Testis (tissue), 3 donors: ENCODE measurements around the gene CDKAL1. TPM values are rescaled to one million over a fixed set of nuclear protein-coding genes. Genes with fewer than 3 reads are reported as not detected.
"Not testable (repeated sequence)": the region's sequence is repeated elsewhere in the genome, so short reads cannot be mapped to it uniquely, and the experiment has no call there.

Experiments
- DNase-seq: peaks from one replicate; pipeline ENCODE4 v3.0.0-alpha.2; 2019
- H3K27ac ChIP-seq, 2 donors: fragments of 200-600 bp; sonication (generic); one replicate each; pipeline ENCODE4 v1.5.1; 2019
- H3K27me3 ChIP-seq: fragments of 200-600 bp; sonication (generic); one replicate; pipeline ENCODE4 v1.5.1; 2019
- H3K36me3 ChIP-seq: fragments of 200-600 bp; sonication (generic); one replicate; pipeline ENCODE4 v1.5.1; 2017; ENCODE audit warnings: low read depth; ENCODE audit errors: missing control alignments
- H3K4me1 ChIP-seq: fragments of 200-600 bp; sonication (generic); one replicate; pipeline ENCODE4 v1.5.1; 2019
- H3K4me3 ChIP-seq, 2 donors: fragments of 200-600 bp; sonication (generic); one replicate each; pipeline ENCODE4 v1.5.1; 2017 to 2019
- H3K9me3 ChIP-seq: fragments of 200-600 bp; sonication (generic); one replicate; pipeline ENCODE4 v1.5.1; 2017
- CTCF ChIP-seq, 3 experiments: fragments of 450-650 bp in 2 of 3; fragments of 200-600 bp in 1 of 3; sonication (generic) in 1 of 3; IDR thresholded peaks; one replicate each; pipeline ENCODE4 v1.5.1; 2016 to 2019; ENCODE audit warnings: antibody characterized with exemption in 3 of 3, mild to moderate bottlenecking in 2 of 3, moderate library complexity in 1 of 3
- POLR2A ChIP-seq: fragments of 450-650 bp; IDR thresholded peaks from one replicate; pipeline ENCODE4 v1.6.1; 2017; ENCODE audit warnings: antibody characterized with exemption, mild to moderate bottlenecking, moderate library complexity
- WGBS, 2 donors: methylation state at CpG; one replicate each; pipeline ENCODE4 v1.1.5; 2018; 5-methylcytosine and 5-hydroxymethylcytosine counted together
- intact Hi-C: fragments of 100-400 bp; cut with DNase I; formaldehyde crosslinking; loops from one replicate; pipeline ENCODE4 v1.15.1; 2023; ENCODE audit warnings: low total_unique reads
- polyA plus RNA-seq: library from polyadenylated mRNA; stranded (reverse); fragments of 350-450 nt; fragmentation: Illumina TruSeq; extraction: RNeasy Lipid Tissue Mini Kit (QIAGEN cat#74804); gene quantifications from one replicate; pipeline ENCODE4 v1.2.3, GENCODE V29; 2014; ENCODE audit warnings: low read depth, low replicate concordance; ENCODE audit not compliant: insufficient read depth
- total RNA-seq, 2 donors: library from RNA; depleted of rRNA; stranded (reverse); fragments of >200 nt; gene quantifications; one replicate each; pipeline ENCODE4 v1.2.3, GENCODE V29; 2016

The CDKAL1 gene
- total and polyA plus RNA-seq, 3 donors from 2014 or later, result 11.1 to 18.5 (median 16.1) TPM

DNA sequence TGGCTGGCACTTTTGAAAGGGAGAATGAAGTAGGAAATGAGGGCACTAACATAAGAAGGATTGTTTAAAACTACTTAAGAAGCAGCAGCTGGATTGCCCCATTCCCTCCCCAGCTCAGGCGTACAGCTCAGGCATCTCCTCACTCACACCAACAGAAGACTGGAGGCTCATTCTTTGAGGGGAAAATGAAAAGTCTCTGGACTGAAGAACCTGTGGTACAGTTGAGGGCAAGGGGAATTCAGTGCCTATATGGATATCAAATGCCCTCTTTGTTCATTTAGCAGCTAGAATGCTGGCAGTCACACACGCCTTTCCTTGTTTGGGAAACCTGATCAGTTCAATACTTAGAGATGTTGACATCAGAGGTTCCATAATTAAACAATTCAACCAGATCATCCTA lies 557.2 kb downstream of the CDKAL1 start:
- H3K27ac ChIP-seq, result no peak overlapping the region
- no peak overlapping the region for H3K4me3 ChIP-seq
- no peaks in the 10 kb centered on the region for H3K4me1 ChIP-seq
- no peaks in the 10 kb centered on the region for H3K27me3 ChIP-seq
- TF ChIP-seq CTCF (IDR thresholded peaks at IDR 0.05) (no peak), POLR2A (no peak)
- H3K36me3 ChIP-seq, result no peaks in the 10 kb centered on the region
- WGBS, 2 donors, result 80 to 82% methylated on average over 2 of the region's 2 CpGs
- intact Hi-C loops, result no loop called here
- H3K9me3 ChIP-seq, result no peaks in the 10 kb centered on the region
- DNase-seq, result no peak

DNA sequence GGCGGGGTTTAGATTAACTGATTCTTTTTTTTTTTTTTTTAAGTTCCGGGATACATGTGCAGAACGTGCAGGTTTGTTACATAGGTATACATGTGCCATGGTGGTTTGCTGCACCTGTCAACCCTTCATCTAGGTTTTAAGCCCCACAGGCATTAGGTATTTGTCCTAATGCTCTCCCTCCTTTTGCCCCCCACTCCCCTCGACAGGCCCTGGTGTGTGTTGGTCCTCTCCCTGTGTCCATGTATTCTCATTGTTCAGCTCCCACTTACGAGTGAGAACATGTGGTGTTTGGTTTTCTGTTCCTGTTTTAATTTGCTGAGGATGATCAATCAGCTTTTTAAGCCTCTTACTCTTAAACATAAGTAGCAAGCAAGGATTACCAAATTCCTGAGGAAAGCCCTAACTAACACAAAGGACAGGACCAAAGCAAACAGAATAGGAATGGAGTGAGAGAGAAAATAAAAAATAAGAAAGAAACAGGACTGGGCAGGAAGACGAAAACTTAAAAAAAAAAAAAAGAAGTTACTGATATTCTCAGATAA lies 558.0 kb downstream of the CDKAL1 start:
- H3K4me1 ChIP-seq, H3K27me3 ChIP-seq, DNase-seq, H3K36me3 ChIP-seq, intact Hi-C loops, H3K27ac ChIP-seq, H3K4me3 ChIP-seq, H3K9me3 ChIP-seq: not testable (repeated sequence)
- WGBS, 2 donors, result 61 to 79% methylated on average over 6 of the region's 6 CpGs

DNA sequence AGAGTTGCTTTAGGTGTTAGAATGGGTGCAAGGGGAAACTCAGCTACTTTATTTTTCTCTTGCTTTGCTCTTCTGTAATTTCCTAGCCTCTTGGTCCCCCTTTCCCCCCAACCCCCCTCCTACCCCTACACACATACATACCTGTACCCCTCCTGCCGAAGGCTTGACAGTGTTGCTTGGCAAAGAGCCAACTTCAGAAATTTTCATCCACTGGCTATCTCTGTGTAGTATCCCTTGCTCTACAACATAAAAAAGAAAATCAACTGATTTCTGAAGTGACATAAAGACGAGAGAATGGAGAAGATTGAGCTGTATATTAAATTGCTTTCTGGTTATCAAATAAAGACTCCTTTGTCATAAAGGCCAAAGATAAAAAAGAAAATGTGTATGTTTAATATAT lies 561.2 kb downstream of the CDKAL1 start:
- 52 to 73% methylated on average over 2 of the region's 2 CpGs for WGBS, 2 donors
- no peak for TF ChIP-seq CTCF (IDR thresholded peaks at IDR 0.05)
- TF ChIP-seq POLR2A, result no peak
- no peak overlapping the region for H3K27ac ChIP-seq
- intact Hi-C loops, result no loop called here
- H3K9me3 ChIP-seq, result no peaks in the 10 kb centered on the region
- no peaks in the 10 kb centered on the region for H3K27me3 ChIP-seq
- no peak for DNase-seq
- H3K4me1 ChIP-seq, result no peaks in the 10 kb centered on the region
- H3K36me3 ChIP-seq, result no peaks in the 10 kb centered on the region
- H3K4me3 ChIP-seq, result no peak overlapping the region

DNA sequence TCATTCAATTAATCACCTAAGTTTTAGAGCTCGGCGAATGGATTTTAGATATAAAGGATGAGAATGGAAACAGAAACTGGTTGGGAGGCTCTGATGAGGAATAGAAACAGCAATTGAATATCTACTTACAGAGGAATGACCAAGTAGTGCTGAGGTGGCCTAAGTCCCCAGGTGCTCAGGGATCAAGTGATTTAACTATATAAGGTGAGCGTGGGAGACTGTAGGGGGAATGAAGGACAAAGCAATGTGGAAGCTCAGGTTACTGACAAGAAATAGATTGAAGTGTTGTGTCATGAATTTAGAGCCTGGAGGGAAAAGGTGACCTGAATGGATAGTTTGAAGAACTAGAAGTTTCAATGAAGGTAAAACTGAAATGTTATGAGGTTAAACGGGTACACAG lies 563.9 kb downstream of the CDKAL1 start:
- Histone ChIP-seq H3K4me1 (no peaks in the 10 kb centered on the region), H3K27me3 (no peaks in the 10 kb centered on the region), H3K36me3 (no peaks in the 10 kb centered on the region), H3K9me3 (no peaks in the 10 kb centered on the region), H3K4me3 (no peak overlapping the region), H3K27ac (no peak overlapping the region)
- 93 to 94% methylated on average over 4 of the region's 4 CpGs for WGBS, 2 donors
- DNase-seq, result no peak
- intact Hi-C loops, result no loop called here
- TF ChIP-seq POLR2A (no peak), CTCF (IDR thresholded peaks at IDR 0.05) (no peak)

DNA sequence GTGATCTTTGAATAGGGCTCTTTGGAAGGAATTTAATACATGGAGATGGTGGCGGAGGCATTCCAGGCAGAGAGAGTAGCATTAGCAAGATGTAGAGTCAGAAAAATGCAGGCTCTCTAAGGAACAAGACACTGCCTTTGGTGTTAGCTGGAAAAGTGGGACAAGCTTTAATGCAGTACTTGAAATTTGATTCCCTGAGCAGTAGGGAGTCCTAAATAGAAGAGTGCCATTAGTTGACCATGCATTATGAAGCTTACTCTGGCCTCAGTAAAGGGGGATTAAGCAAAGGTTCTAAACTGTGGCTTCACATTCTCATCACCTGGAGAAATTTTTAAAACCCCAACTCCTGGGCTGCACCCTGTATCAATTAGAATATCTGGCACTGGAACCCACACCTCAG lies 564.5 kb downstream of the CDKAL1 start:
- no peaks in the 10 kb centered on the region for H3K27me3 ChIP-seq
- no peaks in the 10 kb centered on the region for H3K36me3 ChIP-seq
- TF ChIP-seq POLR2A (no peak), CTCF (IDR thresholded peaks at IDR 0.05) (no peak)
- 91 to 100% methylated on average over 1 of the region's 1 CpG for WGBS, 2 donors
- no peaks in the 10 kb centered on the region for H3K4me1 ChIP-seq
- no peak overlapping the region for H3K27ac ChIP-seq
- intact Hi-C loops, result no loop called here
- H3K4me3 ChIP-seq, result no peak overlapping the region
- no peak for DNase-seq
- no peaks in the 10 kb centered on the region for H3K9me3 ChIP-seq
